Fibroblast of lung (primary cell): ENCODE results near the gene NPY4R2. TPM values are rescaled to one million over a fixed set of nuclear protein-coding genes. Genes with fewer than 3 reads are reported as not detected.
"Not testable (repeated sequence)": the region's sequence is repeated elsewhere in the genome, so short reads cannot be mapped to it uniquely, and the experiment has no call there.

Experiments
- DNase-seq, 2 donors: peaks; one replicate each; pipeline versions ENCODE4 v3.0.0 to v3.0.0-alpha.2; 2010; ENCODE audit warnings: low read depth in 2 of 2
- H2AFZ ChIP-seq: 2 replicates; pipeline ENCODE4 v1.5.1; 2012; ENCODE audit warnings: low read length, control low read depth, inconsistent platforms
- H3K27ac ChIP-seq: 2 replicates; pipeline ENCODE4 v1.5.1; 2011; ENCODE audit warnings: low read length, control low read depth; ENCODE audit not compliant: insufficient read depth
- H3K27me3 ChIP-seq: 2 replicates; pipeline ENCODE4 v1.5.1; 2011; ENCODE audit warnings: mild to moderate bottlenecking, low read length; ENCODE audit not compliant: control insufficient read depth, insufficient read depth
- H3K36me3 ChIP-seq: 2 replicates; pipeline ENCODE4 v1.5.1; 2011; ENCODE audit warnings: low read length; ENCODE audit not compliant: control insufficient read depth, insufficient read depth
- H3K4me1 ChIP-seq: 2 replicates; pipeline ENCODE4 v1.5.1; 2011; ENCODE audit warnings: low read length; ENCODE audit not compliant: control insufficient read depth, insufficient read depth; ENCODE audit errors: extremely low read depth
- H3K4me2 ChIP-seq: 2 replicates; pipeline ENCODE4 v1.5.1; 2011; ENCODE audit warnings: low read length, control low read depth; ENCODE audit not compliant: insufficient read depth; ENCODE audit errors: extremely low read depth
- H3K4me3 ChIP-seq, 4 experiments: fragments of 200-600 bp in 1 of 4; sonication (generic) in 1 of 4; replicated peaks in 1 of 4; 2 replicates each; pipeline ENCODE4 v1.5.1; 2011 to 2016; ENCODE audit warnings: low read length in 4 of 4, low read depth in 3 of 4, mild to moderate bottlenecking in 3 of 4, control low read depth in 2 of 4, inconsistent platforms in 1 of 4, mixed read lengths in 1 of 4; ENCODE audit not compliant: insufficient read depth in 1 of 4; ENCODE audit errors: control extremely low read depth in 1 of 4
- H3K79me2 ChIP-seq: 2 replicates; pipeline ENCODE4 v1.5.1; 2012; ENCODE audit warnings: mild to moderate bottlenecking, low read length, inconsistent platforms; ENCODE audit not compliant: control insufficient read depth, insufficient read depth
- H3K9ac ChIP-seq: 2 replicates; pipeline ENCODE4 v1.5.1; 2011; ENCODE audit warnings: mild to moderate bottlenecking, low read length, control low read depth; ENCODE audit not compliant: insufficient read depth
- H3K9me3 ChIP-seq: 2 replicates; pipeline ENCODE4 v1.5.1; 2012; ENCODE audit warnings: low read depth, low read length; ENCODE audit not compliant: control insufficient read depth, insufficient read depth
- H4K20me1 ChIP-seq: 2 replicates; pipeline ENCODE4 v1.5.1; 2011; ENCODE audit warnings: low read length; ENCODE audit not compliant: control insufficient read depth, insufficient read depth; ENCODE audit errors: extremely low read depth
- polyA plus RNA-seq, 2 donors: library from polyadenylated mRNA; depleted of rRNA in 1 of 2; stranded (reverse) in 1 of 2; unstranded in 1 of 2; fragments of >200 nt; gene quantifications; 2 replicates each; pipeline ENCODE4 v1.2.1, GENCODE V29; 2011 to 2012; ENCODE audit warnings: missing spikeins in 1 of 2
- total RNA-seq: library from RNA; depleted of rRNA; stranded (reverse); fragments of >200 nt; gene quantifications from 2 replicates; pipeline ENCODE4 v1.2.1, GENCODE V29; 2014

Gene NPY4R2
- total and polyA plus RNA-seq, 2 donors (not counting 1 experiment from before 2014, with no cell fraction given) = not detected

DNA sequence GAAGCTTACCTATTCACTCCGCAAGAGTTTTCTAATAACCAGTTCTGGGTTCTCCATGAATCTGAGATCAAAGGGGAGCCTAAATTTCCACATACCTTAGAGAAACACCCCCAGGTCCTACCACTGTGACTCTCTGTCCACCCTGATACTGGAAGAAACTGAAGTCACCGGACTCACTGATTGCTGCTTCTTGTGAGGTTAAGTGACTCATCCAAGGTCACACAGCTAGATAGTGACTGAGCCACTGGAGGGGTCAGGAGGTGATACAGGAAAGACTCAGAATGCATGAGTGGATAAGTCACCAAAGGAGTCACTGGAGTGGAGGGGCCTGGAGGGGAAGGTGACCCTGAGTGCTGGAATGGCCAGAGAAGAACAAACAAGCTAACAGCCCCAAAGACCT lies 9.8 kb downstream of the NPY4R2 start:
- not testable (repeated sequence) for H3K9ac ChIP-seq, H2AFZ ChIP-seq, H4K20me1 ChIP-seq, H3K4me1 ChIP-seq, H3K4me3 ChIP-seq, H3K27ac ChIP-seq, DNase-seq, H3K9me3 ChIP-seq, H3K4me2 ChIP-seq, H3K27me3 ChIP-seq, H3K79me2 ChIP-seq, H3K36me3 ChIP-seq

- DNase-seq, H3K4me3 ChIP-seq, H3K36me3 ChIP-seq, H3K9me3 ChIP-seq, H3K4me2 ChIP-seq, H3K79me2 ChIP-seq, H3K4me1 ChIP-seq, H3K9ac ChIP-seq, H3K27ac ChIP-seq, H3K27me3 ChIP-seq, H4K20me1 ChIP-seq, H2AFZ ChIP-seq: not testable (repeated sequence)
Observed at GRCh38 chr10:47932824-47933223, 14.4 kb downstream of the NPY4R2 start.

- H3K9me3 ChIP-seq, H3K4me3 ChIP-seq, DNase-seq, H4K20me1 ChIP-seq, H3K79me2 ChIP-seq, H3K4me2 ChIP-seq, H3K4me1 ChIP-seq, H3K9ac ChIP-seq, H2AFZ ChIP-seq, H3K27ac ChIP-seq, H3K36me3 ChIP-seq, H3K27me3 ChIP-seq: not testable (repeated sequence)
Observed at GRCh38 chr10:47933462-47933861, 15.0 kb downstream of the NPY4R2 start.

DNA sequence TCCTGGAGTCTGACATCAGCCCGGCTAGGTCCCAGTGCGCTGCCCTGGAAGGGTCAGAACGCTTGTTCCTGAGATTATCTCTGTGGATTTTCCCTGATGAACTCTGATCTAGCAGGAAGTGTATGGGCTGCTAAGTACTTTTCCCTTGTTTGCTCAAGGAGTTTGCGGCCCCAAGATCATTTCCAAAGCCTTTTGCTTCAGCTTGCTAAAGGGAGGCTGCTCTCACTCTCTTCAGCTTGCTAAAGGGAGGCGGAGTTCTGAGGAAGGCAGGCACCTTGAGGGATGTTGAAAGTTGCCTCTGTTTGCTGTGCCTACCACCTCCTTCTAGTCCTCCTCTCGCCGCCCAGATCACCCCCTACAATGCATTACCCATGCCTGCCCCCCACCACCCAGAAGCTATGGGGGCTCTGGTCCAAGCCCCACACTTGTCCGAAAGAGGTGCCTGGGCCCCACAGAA lies 18.3 kb downstream of the NPY4R2 start:
- not testable (repeated sequence) for H3K4me3 ChIP-seq, H3K4me1 ChIP-seq, H3K79me2 ChIP-seq, DNase-seq, H3K4me2 ChIP-seq, H3K9me3 ChIP-seq, H3K36me3 ChIP-seq, H3K27ac ChIP-seq, H3K27me3 ChIP-seq, H2AFZ ChIP-seq, H4K20me1 ChIP-seq, H3K9ac ChIP-seq

- H3K9me3 ChIP-seq, H3K9ac ChIP-seq, H2AFZ ChIP-seq, H3K36me3 ChIP-seq, DNase-seq, H3K4me3 ChIP-seq, H3K4me1 ChIP-seq, H3K4me2 ChIP-seq, H4K20me1 ChIP-seq, H3K27me3 ChIP-seq, H3K27ac ChIP-seq, H3K79me2 ChIP-seq: not testable (repeated sequence)
Observed at GRCh38 chr10:47937634-47938033, 19.2 kb downstream of the NPY4R2 start.

GRCh38 chr10:47940821-47941220 lies 22.4 kb downstream of the NPY4R2 start:
- H2AFZ ChIP-seq, H3K27ac ChIP-seq, H4K20me1 ChIP-seq, H3K36me3 ChIP-seq, H3K4me2 ChIP-seq, H3K9me3 ChIP-seq, H3K27me3 ChIP-seq, DNase-seq, H3K79me2 ChIP-seq, H3K4me3 ChIP-seq, H3K4me1 ChIP-seq, H3K9ac ChIP-seq: not testable (repeated sequence)

- H3K9ac ChIP-seq, H3K27me3 ChIP-seq, H3K36me3 ChIP-seq, H3K4me2 ChIP-seq, H3K27ac ChIP-seq, H4K20me1 ChIP-seq, H3K4me3 ChIP-seq, H2AFZ ChIP-seq, H3K79me2 ChIP-seq, H3K9me3 ChIP-seq, DNase-seq, H3K4me1 ChIP-seq: not testable (repeated sequence)
Observed at GRCh38 chr10:47941379-47941778, 22.9 kb downstream of the NPY4R2 start.
